ENCODE results near the gene COL4A3.

GRCh38 chr2:227324642-227324994 is 160.2 kb downstream of the COL4A3 start:
- TF ChIP-seq CTCF (IDR thresholded peaks at IDR 0.05; ENCODE audit: low read depth, low read length): no peak
- TF ChIP-seq POLR2A (IDR thresholded peaks at IDR 0.05; ENCODE audit: extremely low read depth, insufficient read length): no peak
- TF ChIP-seq MAX (IDR thresholded peaks at IDR 0.05; ENCODE audit: low read depth, low read length): no peak
- TF ChIP-seq MYC (IDR thresholded peaks at IDR 0.05; ENCODE audit: low read depth, low read length): no peak
